GM19467 (cell line): ENCODE measurements around the gene SALL4.
"Not testable (repeated sequence)": the region's sequence is repeated elsewhere in the genome, so short reads cannot be mapped to it uniquely, and the experiment has no call there.

Source experiments
- ATAC-seq: cut with Tn5 transposase; IDR thresholded peaks from one replicate; pipeline ENCODE4 v1.9.1; 2021; ENCODE audit warnings: mild to moderate bottlenecking, moderate library complexity; ENCODE audit not compliant: unreplicated experiment

The SALL4 gene

GRCh38 chr20:51803148-51803854 is 980 bp upstream of the SALL4 start:
- no peak for ATAC-seq

- ATAC-seq: no peak
Measured at GRCh38 chr20:51801823-51802123, 548 bp downstream of the SALL4 start.

GRCh38 chr20:51801122-51801822 is 1.0 kb downstream of the SALL4 start:
- no peak for ATAC-seq

GRCh38 chr20:51800872-51801121 is 1.5 kb downstream of the SALL4 start:
- no peak for ATAC-seq

- ATAC-seq: no peak
Measured at GRCh38 chr20:51800060-51800871, 2.1 kb downstream of the SALL4 start.

- no peak for ATAC-seq
Measured at GRCh38 chr20:51799401-51799860, 2.9 kb downstream of the SALL4 start.

- ATAC-seq: no peak
Measured at GRCh38 chr20:51797357-51798025, 4.8 kb downstream of the SALL4 start.

- no peak for ATAC-seq
Measured at GRCh38 chr20:51796340-51796739, 6.0 kb downstream of the SALL4 start.

- no peak for ATAC-seq
Measured at GRCh38 chr20:51792960-51793359, 9.4 kb downstream of the SALL4 start.

GRCh38 chr20:51791626-51792025 is 10.7 kb downstream of the SALL4 start:
- no peak for ATAC-seq

GRCh38 chr20:51790256-51790655 is 12.1 kb downstream of the SALL4 start:
- no peak for ATAC-seq

- no peak for ATAC-seq
Measured at GRCh38 chr20:51789434-51789833, 12.9 kb downstream of the SALL4 start.

GRCh38 chr20:51788822-51789221 is 13.5 kb downstream of the SALL4 start:
- no peak for ATAC-seq

- ATAC-seq: no peak
Measured at GRCh38 chr20:51784299-51784698, 18.0 kb downstream of the SALL4 start.

- not testable (repeated sequence) for ATAC-seq
Measured at GRCh38 chr20:51778229-51778759, 24.0 kb downstream of the SALL4 start.

GRCh38 chr20:51775241-51775640 is 27.1 kb downstream of the SALL4 start:
- no peak for ATAC-seq

- ATAC-seq: no peak
Measured at GRCh38 chr20:51772236-51772635, 30.1 kb downstream of the SALL4 start.

GRCh38 chr20:51769976-51770615 is 32.2 kb downstream of the SALL4 start:
- ATAC-seq: no peak

- no peak for ATAC-seq
Measured at GRCh38 chr20:51768759-51769517, 33.4 kb downstream of the SALL4 start.
